Measurements from ENCODE around the gene PGM2.

PGM2 gene

DNA sequence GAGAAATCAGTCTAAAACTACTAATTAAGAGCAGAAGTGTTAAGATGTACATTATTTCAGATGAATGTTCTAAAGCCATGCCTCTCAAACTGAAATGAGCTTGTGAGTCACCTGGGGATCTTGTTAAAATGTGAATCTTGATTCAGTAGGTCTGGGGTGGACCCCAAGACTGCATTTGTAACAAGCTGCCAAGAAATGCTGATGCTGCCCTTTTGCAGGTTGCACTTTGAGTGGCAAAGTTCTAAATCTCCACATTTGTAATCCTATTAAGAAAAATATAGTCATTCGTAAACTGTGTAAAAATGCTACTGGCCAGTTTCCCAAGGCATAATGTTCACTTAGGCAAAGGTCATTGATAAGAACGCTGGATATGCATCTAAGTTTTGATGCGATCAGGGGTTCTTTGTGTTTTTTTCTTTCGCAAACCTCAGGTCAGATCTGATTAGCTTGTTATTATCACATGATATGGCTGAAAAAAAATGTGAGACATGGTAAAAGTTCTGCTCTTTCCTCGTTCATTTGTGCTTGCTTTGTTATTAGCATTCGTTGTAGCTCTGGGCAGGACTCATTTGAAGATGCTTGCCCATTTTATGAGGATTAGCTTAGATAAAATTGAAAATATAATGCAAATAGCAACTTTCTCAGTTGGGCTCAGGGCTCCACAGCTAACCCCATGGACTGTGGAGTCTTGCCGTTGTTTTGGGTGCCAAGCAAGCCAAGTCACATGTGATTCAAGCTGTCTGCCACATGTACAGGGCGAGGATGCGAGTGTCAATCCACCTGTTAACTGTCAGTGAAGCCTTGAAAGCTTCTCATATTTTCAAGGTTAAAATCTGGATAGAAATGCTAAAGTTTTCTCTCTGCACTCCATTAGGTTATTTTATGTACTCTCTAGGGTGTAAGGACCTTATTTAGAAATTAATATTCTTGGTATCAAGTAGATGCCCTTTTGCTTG, 76.5 kb downstream of the PGM2 start:
- no peak for DNase-seq (ENCODE audit: low read depth)

GRCh38 chr4:37903901-37904300, 77.4 kb downstream of the PGM2 start:
- no peak for DNase-seq (ENCODE audit: low read depth)

GRCh38 chr4:37904824-37905223, 78.3 kb downstream of the PGM2 start:
- DNase-seq (ENCODE audit: low read depth), result no peak

GRCh38 chr4:37905533-37906169, 79.2 kb downstream of the PGM2 start:
- DNase-seq (ENCODE audit: low read depth), result no peak

DNA sequence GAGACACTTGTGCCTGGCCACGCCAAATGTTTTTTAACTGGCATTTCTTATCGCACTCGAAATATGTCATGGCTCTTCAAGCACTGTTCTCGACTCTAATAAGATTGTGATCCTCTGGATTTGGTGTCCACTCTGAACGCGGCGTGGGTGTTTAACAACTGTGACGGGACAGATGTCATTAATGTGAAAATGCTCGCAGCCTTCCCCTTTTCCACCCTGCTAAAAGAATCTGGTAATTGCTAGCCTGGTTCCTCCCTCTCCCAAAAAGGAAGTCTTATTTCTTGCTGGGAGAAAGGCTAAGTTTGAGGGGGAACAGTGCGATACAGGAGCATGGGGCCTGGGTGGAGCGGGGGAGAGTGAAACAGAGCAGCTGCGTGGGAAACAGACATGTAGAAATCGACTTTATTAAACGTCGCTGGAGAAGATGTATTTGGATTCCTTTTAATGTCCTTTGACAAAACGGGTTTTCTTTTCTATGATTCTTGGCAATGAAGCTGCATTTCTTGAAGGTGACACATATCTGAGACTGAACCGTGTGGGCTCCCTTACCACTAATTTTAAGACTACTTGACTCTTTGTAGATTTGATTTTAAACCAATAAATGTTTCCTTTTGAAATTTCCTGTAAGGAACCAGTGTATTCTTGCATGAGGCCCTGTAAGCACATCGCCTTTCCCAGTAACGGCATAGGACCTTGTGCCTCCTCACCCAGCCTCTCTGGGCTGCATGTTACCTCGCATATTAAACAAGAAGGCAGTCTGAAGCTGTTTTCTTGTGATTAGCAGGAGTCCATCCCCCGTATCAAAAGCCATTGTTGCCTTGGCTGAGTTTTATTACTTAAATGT, 82.2 kb downstream of the PGM2 start:
- no peak for DNase-seq (ENCODE audit: low read depth)

DNA sequence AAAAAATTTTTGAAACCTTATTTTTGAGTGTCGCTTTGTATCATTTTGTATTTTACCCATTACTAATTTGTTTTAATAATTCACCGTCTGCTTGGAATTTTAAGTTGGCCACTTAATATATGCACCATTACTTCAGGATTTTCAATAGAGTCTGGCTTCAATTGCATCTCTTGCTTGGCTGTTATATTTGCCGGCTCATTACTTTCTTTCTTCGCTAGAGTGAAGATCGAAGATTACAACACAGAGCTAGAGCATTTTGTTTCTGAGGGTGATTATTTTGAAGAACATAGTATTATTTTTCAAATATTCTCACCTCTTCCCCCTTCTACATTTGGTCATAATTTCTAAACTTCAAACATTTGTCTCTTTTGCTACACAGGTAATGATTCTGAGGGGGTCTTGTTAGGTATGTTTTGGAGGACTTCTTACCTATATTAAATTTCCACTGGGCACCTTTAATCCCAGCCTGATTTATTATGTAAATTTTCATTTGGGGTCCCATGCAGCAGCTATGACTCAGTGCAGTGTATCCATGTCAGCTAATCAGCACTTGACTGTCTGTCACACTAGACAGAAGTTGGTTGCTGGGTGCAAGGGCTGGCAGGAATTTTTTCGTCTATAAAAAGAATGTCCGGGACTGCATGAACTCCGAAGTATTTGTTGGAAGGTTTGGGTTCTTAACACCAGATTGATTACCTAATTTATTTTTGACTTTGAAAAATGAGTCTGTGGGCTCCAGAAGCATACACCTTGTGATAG, 83.0 kb downstream of the PGM2 start:
- no peak for DNase-seq (ENCODE audit: low read depth)

DNA sequence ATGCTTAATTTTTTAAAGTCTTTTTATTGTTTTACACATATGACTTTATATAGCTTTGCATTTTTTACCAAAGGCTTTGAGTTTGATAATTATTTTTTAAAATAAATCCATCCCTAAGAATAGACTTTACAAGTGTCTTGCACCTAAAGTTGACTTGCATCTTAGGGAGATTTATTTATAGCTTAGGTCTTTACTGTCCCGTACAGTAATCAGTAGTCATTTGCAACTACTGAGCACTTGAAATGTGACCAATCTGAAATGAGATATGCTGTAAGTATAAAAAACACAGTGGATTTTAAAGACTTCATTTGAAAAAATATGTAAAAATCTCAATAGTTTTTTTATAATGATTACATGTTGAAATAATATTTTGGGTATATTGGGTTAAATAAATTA, 83.6 kb downstream of the PGM2 start:
- DNase-seq (ENCODE audit: low read depth), result no peak
